DLD1 (cell line): ENCODE measurements around the gene FOXN4.

ENCODE experiments used
- in situ Hi-C: cut with HindIII; loops from 2 replicates; pipeline ENCODE4 v1.10.0; 2017; ENCODE audit warnings: low sequenced_read_pairs

Gene FOXN4

DNA sequence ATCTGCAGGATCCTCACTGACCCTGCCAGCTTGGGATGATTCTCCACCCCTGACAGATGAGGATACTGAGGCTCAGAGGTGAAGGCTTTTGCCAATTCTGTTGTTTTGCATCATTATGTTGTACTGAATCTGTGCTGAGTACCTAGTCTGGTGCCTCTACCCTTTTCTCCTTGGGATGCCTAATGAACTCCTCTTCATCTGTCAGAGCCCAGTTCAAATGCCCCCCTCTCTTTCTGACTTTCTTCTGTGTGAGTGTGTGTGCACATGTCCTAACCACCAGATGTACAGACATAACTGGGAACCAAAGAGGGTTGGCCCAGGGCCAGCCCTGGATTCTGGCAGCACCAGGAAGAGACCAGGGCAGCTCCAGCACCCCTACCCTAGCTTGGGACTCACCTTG lies 22.8 kb downstream of the FOXN4 start:
- in situ Hi-C loops, result no loop called here

DNA sequence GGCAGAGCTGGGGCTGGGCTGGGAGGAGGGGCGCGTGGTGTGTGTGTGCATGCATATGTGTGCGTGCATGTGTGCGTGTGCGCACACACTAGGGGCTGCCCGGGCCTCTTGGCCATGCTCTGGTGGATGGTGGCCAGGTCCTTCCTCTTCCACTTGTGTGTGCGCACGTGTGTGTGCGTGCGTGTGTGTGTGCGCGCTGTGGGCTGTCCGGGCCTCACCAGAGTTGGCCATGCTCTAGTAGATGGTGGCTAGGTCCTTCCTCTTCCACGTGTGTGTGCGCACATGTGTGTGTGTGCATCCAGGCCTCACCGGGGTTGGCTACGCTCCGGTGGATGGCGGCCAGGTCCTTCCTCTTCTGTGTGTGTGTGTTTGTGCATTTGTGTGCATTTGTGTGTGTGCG lies 24.7 kb downstream of the FOXN4 start:
- in situ Hi-C loops, result no loop called here

- in situ Hi-C loops, result no loop called here
These were observed 27.6 kb downstream of the FOXN4 start for GRCh38 chr12:109281452-109281851.

GRCh38 chr12:109279525-109279924 lies 29.6 kb downstream of the FOXN4 start:
- in situ Hi-C loops, result loop anchor here (5.0 kb wide), 1 partner anchor 53 kb away; no protein-coding TSS in a partner anchor

GRCh38 chr12:109278912-109279311 lies 30.2 kb downstream of the FOXN4 start:
- in situ Hi-C loops, result loop anchor here (5.0 kb wide), 1 partner anchor 53 kb away; no protein-coding TSS in a partner anchor

GRCh38 chr12:109277899-109278762 lies 31.0 kb downstream of the FOXN4 start:
- in situ Hi-C loops, result loop anchor here (5.0 kb wide), 1 partner anchor 54 kb away; no protein-coding TSS in a partner anchor

DNA sequence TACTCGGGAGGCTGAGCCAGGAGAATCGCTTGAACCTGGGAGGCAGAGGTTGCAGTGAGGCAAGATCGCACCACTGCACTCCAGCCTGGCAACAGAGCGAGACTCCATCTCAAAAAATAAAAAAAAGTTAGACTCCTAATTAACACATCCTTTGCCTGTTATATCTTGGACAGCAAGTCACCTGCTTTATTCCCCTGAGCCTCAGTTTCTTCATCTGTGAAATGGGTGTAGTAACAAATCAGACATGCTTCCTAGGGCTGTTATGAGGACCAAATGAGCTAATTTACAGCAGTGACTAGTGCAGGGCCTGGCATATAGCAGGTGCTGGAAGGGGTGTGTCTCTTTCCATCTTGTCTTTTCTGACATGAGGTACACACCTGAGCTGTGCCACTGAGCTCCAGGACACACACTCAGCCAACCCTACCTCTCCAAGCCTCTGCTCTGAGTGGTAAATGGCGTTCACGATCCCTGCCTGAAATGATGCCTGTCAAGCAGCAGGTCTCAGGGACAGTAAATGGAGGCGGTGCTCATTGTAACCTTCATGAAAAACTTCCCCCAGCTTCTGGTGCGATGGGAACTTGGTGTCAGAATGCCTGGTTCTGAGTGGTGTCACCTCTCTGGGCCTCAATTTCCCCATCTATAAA lies 31.7 kb downstream of the FOXN4 start:
- in situ Hi-C loops, result loop anchor here (5.0 kb wide), 1 partner anchor 55 kb away; no protein-coding TSS in a partner anchor

- in situ Hi-C loops, result loop anchor here (5.0 kb wide), 1 partner anchor 56 kb away; no protein-coding TSS in a partner anchor
These were observed 32.9 kb downstream of the FOXN4 start for GRCh38 chr12:109276160-109276559.

DNA sequence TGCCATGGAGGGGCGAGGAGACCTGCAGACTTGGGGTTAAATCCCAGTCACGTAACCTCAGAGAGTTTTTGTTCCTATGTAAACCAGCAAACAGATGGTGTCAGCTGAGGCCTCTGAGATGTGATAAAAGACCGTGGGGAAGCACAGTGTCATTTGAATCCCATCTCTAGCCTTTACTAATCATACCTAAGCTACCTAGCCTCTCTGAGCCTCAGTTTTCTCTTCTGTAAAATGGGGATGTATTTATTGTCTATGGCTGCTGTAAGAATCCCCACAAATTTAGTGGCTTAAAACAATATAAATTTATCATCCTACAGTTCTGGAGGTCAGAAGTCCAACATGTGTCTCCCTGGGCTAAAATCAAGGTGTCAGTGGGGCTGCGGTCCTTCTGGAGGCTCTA lies 33.9 kb downstream of the FOXN4 start:
- in situ Hi-C loops, result loop anchor here (5.0 kb wide), 1 partner anchor 57 kb away; no protein-coding TSS in a partner anchor

- in situ Hi-C loops, result no loop called here
These were observed 34.7 kb downstream of the FOXN4 start for GRCh38 chr12:109274381-109274780.

- in situ Hi-C loops, result no loop called here
These were observed 35.7 kb downstream of the FOXN4 start for GRCh38 chr12:109273354-109273753.

DNA sequence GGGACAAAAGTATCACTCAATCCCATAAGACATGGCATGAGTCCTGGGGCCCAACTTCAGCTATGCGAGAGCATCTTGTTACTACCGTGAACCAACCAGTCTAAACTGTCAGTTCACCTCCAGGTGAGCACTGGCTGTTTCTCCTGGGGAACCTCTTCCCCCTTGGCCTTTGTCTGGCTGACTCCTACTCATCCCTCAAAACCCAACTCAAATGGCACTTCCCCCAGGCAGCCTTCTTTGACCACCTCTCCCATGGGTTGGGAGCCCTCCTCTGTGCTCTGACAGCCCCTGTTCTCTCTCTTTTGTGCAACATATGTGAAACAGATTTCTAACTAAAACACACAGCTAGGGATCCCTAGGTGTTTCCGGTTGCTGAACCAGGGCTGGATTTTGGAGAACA lies 37.7 kb downstream of the FOXN4 start:
- in situ Hi-C loops, result no loop called here

DNA sequence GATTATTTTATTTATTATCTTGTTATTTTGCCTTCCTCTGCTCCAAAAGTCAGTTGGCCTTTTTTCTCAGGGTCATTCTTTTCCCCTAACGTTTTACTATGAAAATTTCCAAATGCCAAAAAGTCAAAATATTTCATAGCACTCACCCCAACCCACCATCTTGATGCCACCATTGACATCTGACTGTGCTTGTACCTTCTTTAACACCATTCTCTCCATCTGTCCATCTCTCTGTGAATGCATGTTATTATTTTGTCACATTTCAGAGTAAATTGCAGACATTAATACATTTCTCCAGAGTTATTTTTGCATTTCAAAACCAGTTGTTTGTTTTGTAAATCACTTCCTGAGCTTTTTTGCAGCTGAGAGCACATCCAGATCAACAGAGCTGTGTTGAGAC lies 38.6 kb downstream of the FOXN4 start:
- in situ Hi-C loops, result no loop called here

DNA sequence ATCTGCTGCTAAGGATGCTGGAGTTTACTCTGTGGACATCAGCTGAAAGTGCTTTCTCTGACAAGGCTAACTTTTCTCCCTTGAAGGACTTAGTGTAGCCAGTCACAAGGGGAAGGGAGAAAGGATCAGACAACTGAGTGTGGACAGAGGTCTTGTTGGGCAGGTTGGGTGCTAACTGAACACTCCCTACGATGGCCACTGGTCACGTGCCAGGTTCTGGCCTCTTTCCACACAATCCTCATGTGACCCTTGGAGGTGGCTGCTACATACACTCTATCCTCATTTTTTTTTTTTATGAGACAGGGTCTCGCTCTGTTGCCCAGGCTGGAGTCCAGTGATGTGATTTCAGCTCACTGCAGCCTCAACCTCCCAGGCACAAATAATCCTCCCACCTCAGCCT lies 39.7 kb downstream of the FOXN4 start:
- in situ Hi-C loops, result no loop called here

DNA sequence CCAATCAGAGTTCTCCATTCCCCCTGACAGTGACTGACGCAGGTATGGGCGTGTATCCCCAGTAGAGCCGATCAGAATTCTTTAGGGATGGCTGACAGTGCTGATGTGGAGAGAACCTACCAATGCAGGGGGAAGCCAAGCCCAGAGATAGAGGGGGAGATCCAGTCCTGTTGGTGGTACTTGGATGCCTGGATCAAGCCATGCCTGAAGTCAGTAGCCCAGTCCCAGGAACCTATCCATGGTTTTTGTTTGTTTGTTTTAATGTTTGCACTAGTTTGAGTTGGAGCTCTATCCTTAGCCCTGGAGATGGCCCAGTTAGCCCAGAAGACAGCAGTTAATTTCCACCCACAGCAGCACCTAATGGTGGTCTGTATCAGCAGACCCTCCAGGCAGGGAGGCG lies 40.2 kb downstream of the FOXN4 start:
- in situ Hi-C loops, result no loop called here

DNA sequence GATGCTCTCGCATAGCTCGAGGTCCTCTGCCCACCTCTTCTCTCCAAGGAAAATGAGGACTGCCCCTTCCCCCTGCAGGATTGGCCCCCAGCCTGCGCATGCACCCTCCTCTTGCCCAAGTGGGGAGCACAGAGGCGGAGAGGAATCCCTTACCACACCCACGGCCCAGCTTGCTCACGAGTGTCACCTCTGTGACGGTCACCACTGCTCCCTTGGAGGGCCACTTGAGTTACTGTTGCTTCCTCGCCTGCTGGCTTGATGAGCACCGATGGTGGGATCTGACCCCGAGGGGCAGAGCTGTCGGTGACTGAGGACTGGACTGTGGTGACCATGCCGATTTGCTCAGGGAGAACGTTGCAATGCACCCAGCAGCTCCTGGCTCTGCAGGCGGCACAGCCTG lies 41.7 kb downstream of the FOXN4 start:
- in situ Hi-C loops, result no loop called here

DNA sequence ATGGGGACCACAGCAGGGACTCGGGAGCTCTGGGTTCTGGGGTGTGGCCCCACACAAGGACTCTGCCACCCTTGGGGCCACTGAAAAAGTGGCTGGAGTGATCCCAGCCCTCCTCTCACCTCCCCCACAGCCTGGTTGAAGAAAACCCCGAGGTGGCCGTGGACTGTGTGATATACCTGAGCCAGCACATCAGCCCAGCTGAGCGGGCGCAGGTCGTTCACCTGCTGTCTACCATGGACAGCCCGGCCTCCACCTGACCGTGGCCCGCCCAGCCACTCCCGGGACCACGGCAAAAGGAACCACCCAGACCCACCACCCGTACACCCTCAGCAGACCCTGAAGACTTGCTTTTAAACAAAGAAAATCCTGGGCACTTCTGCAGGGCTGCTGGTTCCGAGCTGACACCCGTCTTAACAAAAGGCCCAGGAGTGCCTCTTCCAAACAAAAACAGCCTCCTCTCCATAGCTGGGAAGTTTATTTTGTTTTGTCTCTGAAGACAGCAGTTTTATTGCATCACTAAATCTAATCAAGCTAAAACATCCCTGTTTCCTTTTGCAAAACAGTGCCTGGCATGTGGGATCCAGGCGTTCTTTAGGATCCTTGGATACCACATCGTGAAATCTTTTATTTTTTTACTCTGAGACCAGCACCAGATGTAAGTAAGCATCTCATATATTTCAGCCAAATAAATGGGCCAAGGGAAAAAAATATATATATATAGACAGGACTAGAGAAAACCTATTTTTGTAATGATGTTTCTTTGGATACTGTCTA lies 42.8 kb downstream of the FOXN4 start:
- in situ Hi-C loops, result no loop called here

- in situ Hi-C loops, result no loop called here
These were observed 44.0 kb downstream of the FOXN4 start for GRCh38 chr12:109264943-109265650.

DNA sequence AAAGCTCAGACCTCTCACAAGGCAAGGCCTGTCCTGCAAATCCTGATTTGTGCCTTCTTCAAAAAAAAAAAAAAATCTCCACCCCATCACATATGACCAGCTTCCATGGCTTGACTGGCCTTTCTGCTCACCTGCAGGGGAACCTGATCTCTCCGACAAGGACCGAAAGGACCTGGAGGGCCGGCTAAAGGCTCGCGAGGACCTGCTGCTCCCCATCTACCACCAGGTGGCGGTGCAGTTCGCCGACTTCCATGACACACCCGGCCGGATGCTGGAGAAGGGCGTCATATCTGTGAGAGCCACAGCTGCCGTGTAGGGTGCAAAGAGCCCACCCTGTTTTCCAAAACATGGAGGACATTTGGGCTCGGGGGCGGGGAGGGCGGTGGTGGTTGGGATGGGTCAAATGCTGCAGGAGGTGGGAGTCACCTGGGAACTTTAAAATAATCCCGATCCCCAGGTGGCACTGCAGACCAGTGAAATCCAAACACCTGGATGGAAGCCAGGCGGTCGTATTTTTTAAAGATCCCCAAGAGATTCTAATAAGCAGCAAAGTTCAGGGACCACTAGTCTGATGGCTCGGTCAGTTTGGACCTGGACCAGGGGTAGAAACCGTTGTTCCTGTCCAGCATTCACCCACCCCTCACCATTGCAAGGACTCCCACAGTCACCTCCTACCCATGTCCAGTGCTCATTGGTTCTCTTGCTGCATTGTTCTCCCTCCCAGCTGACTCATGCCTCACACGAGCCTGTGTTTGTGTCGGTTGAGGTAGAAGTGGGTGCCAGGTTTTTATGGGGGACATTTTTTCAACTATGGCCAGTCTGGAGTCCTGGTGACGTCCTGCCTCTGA lies 44.8 kb downstream of the FOXN4 start:
- in situ Hi-C loops, result no loop called here

- in situ Hi-C loops, result no loop called here
These were observed 45.6 kb downstream of the FOXN4 start for GRCh38 chr12:109263439-109263838.
